ENCODE measurements around the gene KRT83.
"Not testable (repeated sequence)": the region's sequence is repeated elsewhere in the genome, so short reads cannot be mapped to it uniquely, and the experiment has no call there.

KRT83 gene

GRCh38 chr12:52286857-52287785 is 34.1 kb downstream of the KRT83 start:
- DNase-seq (ENCODE audit: low read depth), result not testable (repeated sequence)

- DNase-seq (ENCODE audit: low read depth), result no peak
These were observed 35.2 kb downstream of the KRT83 start for GRCh38 chr12:52285851-52286530.

- DNase-seq (ENCODE audit: low read depth), result no peak
These were observed 35.9 kb downstream of the KRT83 start for GRCh38 chr12:52285172-52285745.

- no peak for DNase-seq (ENCODE audit: low read depth)
These were observed 36.5 kb downstream of the KRT83 start for GRCh38 chr12:52284562-52285171.

GRCh38 chr12:52280796-52281560 is 40.2 kb downstream of the KRT83 start:
- DNase-seq (ENCODE audit: low read depth), result no peak

GRCh38 chr12:52280319-52280795 is 40.8 kb downstream of the KRT83 start:
- no peak for DNase-seq (ENCODE audit: low read depth)

- DNase-seq (ENCODE audit: low read depth), result no peak
These were observed 41.5 kb downstream of the KRT83 start for GRCh38 chr12:52279422-52280318.

GRCh38 chr12:52278575-52279421 is 42.4 kb downstream of the KRT83 start:
- DNase-seq (ENCODE audit: low read depth), result peak; percentile 66

GRCh38 chr12:52277486-52278245 is 43.5 kb downstream of the KRT83 start:
- no peak for DNase-seq (ENCODE audit: low read depth)

GRCh38 chr12:52275686-52276085 is 45.5 kb downstream of the KRT83 start:
- DNase-seq (ENCODE audit: low read depth), result no peak

- no peak for DNase-seq (ENCODE audit: low read depth)
These were observed 46.6 kb downstream of the KRT83 start, which contains the start of gene KRT86 for GRCh38 chr12:52274521-52275120. Gene KRT86 (plus strand): TSS chr12:52274645. CDS start chr12:52301917, 27,272 bp downstream.

GRCh38 chr12:52271158-52271557 is 50.0 kb downstream of the KRT83 start:
- no peak for DNase-seq (ENCODE audit: low read depth)

GRCh38 chr12:52270541-52271070 is 50.6 kb downstream of the KRT83 start:
- DNase-seq (ENCODE audit: low read depth), result no peak

- no peak for DNase-seq (ENCODE audit: low read depth)
These were observed 53.0 kb downstream of the KRT83 start for GRCh38 chr12:52268212-52268611.

GRCh38 chr12:52267699-52268098 is 53.5 kb downstream of the KRT83 start:
- no peak for DNase-seq (ENCODE audit: low read depth)

GRCh38 chr12:52267266-52267665 is 53.9 kb downstream of the KRT83 start:
- no peak for DNase-seq (ENCODE audit: low read depth)

GRCh38 chr12:52266514-52266913 is 54.7 kb downstream of the KRT83 start:
- no peak for DNase-seq (ENCODE audit: low read depth)

- DNase-seq (ENCODE audit: low read depth), result no peak
These were observed 56.8 kb downstream of the KRT83 start for GRCh38 chr12:52264435-52264825.
